ENCODE measurements around the gene ASIC4. TPM values are rescaled to one million over a fixed set of nuclear protein-coding genes. Genes with fewer than 3 reads are reported as not detected.

Gene ASIC4
- total RNA-seq, 1 experiment from 2014 or later: 0.17 TPM

- Mint-ChIP-seq H3K27ac (ENCODE audit: unreplicated experiment) (peak within 1 kb of the TSS; percentile 97), H3K36me3 (ENCODE audit: insufficient read depth, unreplicated experiment) (peaks cover 38% of the 10 kb centered on the region), H3K27me3 (ENCODE audit: unreplicated experiment) (peaks cover 21% of the 10 kb centered on the region), H3K9me3 (ENCODE audit: low read depth, unreplicated experiment) (no peaks in the 10 kb centered on the region), H3K4me1 (ENCODE audit: low read depth, unreplicated experiment) (peaks cover 23% of the 10 kb centered on the region), H3K4me3 (ENCODE audit: low read depth, unreplicated experiment) (peak within 1 kb of the TSS; percentile 90)
- no TSS peak for BruUV-seq (replicated peaks)
- CTCF ChIA-PET: interaction anchor here (0.6 to 2.6 kb wide), 15 partner anchors 10 to 460 kb away, joined by 3 to 35 read pairs (median 4); no protein-coding TSS in a partner anchor
- intact Hi-C loops (cut with micrococcal nuclease; ENCODE audit: unreplicated experiment): loop anchor here (1.0 kb wide), 1 partner anchor 23 kb away; no protein-coding TSS in a partner anchor
- TF ChIP-seq CTCF (IDR thresholded peaks at IDR 0.05; ENCODE audit: unreplicated experiment): no peak
- DNase-seq: peak; percentile 95
These were observed 15.8 kb upstream of the ASIC4 start, which contains the start of gene GMPPA for GRCh38 chr2:219498280-219499057. Gene GMPPA (plus strand): TSS chr2:219498891. CDS start chr2:219499976, 1,085 bp downstream.

GRCh38 chr2:219499058-219499307 lies 15.3 kb upstream of the ASIC4 start:
- CTCF ChIA-PET: interaction anchor here (0.8 to 2.6 kb wide), 11 partner anchors 10 to 58 kb away, joined by 3 to 35 read pairs (median 5); no protein-coding TSS in a partner anchor
- no TSS peak for BruUV-seq (replicated peaks)
- Mint-ChIP-seq H3K27ac (ENCODE audit: unreplicated experiment) (peak overlapping the region; percentile 97), H3K4me1 (ENCODE audit: low read depth, unreplicated experiment) (peaks cover 23% of the 10 kb centered on the region), H3K36me3 (ENCODE audit: insufficient read depth, unreplicated experiment) (peaks cover 38% of the 10 kb centered on the region), H3K9me3 (ENCODE audit: low read depth, unreplicated experiment) (no peaks in the 10 kb centered on the region), H3K4me3 (ENCODE audit: low read depth, unreplicated experiment) (peak overlapping the region; percentile 90), H3K27me3 (ENCODE audit: unreplicated experiment) (peaks cover 16% of the 10 kb centered on the region)
- intact Hi-C loops (cut with micrococcal nuclease; ENCODE audit: unreplicated experiment): no loop called here
- no peak for DNase-seq
- TF ChIP-seq CTCF (IDR thresholded peaks at IDR 0.05; ENCODE audit: unreplicated experiment): no peak

- Mint-ChIP-seq H3K27ac (ENCODE audit: unreplicated experiment) (peak overlapping the region; percentile 97), H3K9me3 (ENCODE audit: low read depth, unreplicated experiment) (no peaks in the 10 kb centered on the region), H3K4me3 (ENCODE audit: low read depth, unreplicated experiment) (peak overlapping the region; percentile 90), H3K27me3 (ENCODE audit: unreplicated experiment) (peaks cover 10% of the 10 kb centered on the region), H3K4me1 (ENCODE audit: low read depth, unreplicated experiment) (peaks cover 23% of the 10 kb centered on the region), H3K36me3 (ENCODE audit: insufficient read depth, unreplicated experiment) (peaks cover 38% of the 10 kb centered on the region)
- TF ChIP-seq CTCF (IDR thresholded peaks at IDR 0.05; ENCODE audit: unreplicated experiment): no peak
- BruUV-seq (replicated peaks): no TSS peak
- DNase-seq: no peak
- intact Hi-C loops (cut with micrococcal nuclease; ENCODE audit: unreplicated experiment): no loop called here
- CTCF ChIA-PET: interaction anchor here (2.4 to 2.6 kb wide), 2 partner anchors 9 to 29 kb away, joined by 30 to 35 read pairs; no protein-coding TSS in a partner anchor
These were observed 14.7 kb upstream of the ASIC4 start for GRCh38 chr2:219499555-219499954.

- CTCF ChIA-PET: interaction anchor here (2.6 kb wide), 1 partner anchor 9 kb away, joined by 35 read pairs; no protein-coding TSS in a partner anchor
- intact Hi-C loops (cut with micrococcal nuclease; ENCODE audit: unreplicated experiment): no loop called here
- Mint-ChIP-seq H3K4me1 (ENCODE audit: low read depth, unreplicated experiment) (peaks cover 23% of the 10 kb centered on the region), H3K4me3 (ENCODE audit: low read depth, unreplicated experiment) (peak overlapping the region; percentile 90), H3K9me3 (ENCODE audit: low read depth, unreplicated experiment) (no peaks in the 10 kb centered on the region), H3K27ac (ENCODE audit: unreplicated experiment) (peak overlapping the region; percentile 97), H3K36me3 (ENCODE audit: insufficient read depth, unreplicated experiment) (peaks cover 38% of the 10 kb centered on the region), H3K27me3 (ENCODE audit: unreplicated experiment) (peaks cover 4% of the 10 kb centered on the region)
- no TSS peak for BruUV-seq (replicated peaks)
- DNase-seq: no peak
- peak; percentile 20 for TF ChIP-seq CTCF (IDR thresholded peaks at IDR 0.05; ENCODE audit: unreplicated experiment)
These were observed 14.1 kb upstream of the ASIC4 start for GRCh38 chr2:219500135-219500534.
